Upper lobe of left lung (tissue), 4 donors: ENCODE data around the gene AJAP1.

Experiments used
- POLR2A ChIP-seq, 4 donors: fragments of 450-650 bp; IDR thresholded peaks; one replicate each; pipeline ENCODE4 v1.5.1; 2016 to 2017; ENCODE audit warnings: antibody characterized with exemption in 4 of 4, mild to moderate bottlenecking in 2 of 4
- POLR2AphosphoS5 ChIP-seq, 2 donors: sonication (generic); formaldehyde crosslinking; IDR thresholded peaks; one replicate each; pipeline ENCODE4 v1.5.1; 2017; ENCODE audit warnings: antibody characterized with exemption in 2 of 2
- TF ChIP-seq, protein P1 (sequence below), 6 experiments: fragments of 450-650 bp in 4 of 6; fragments of 200-600 bp in 2 of 6; sonication (generic) in 2 of 6; IDR thresholded peaks; one replicate each; pipeline ENCODE4 v1.5.1; 2016 to 2019; ENCODE audit warnings: antibody characterized with exemption in 6 of 6

DNA sequence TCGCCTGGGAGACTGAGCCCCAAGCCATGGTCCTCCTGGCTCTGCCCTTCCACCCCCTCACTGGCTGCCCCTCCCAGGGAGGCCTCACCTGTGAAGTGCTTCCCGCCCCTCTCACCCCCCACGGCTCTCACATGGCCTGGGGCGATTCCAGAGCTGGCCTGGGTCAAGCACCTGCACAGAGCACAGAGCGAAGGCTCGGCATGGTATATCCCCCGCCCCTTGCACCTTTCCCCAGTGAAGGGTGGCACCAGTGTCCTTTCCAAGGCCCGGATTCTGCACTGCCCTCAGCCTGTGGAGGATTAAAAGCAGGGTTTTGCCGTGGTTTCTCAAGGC is 1.1 kb upstream of the AJAP1 start:
- TF ChIP-seq, protein P1, sequence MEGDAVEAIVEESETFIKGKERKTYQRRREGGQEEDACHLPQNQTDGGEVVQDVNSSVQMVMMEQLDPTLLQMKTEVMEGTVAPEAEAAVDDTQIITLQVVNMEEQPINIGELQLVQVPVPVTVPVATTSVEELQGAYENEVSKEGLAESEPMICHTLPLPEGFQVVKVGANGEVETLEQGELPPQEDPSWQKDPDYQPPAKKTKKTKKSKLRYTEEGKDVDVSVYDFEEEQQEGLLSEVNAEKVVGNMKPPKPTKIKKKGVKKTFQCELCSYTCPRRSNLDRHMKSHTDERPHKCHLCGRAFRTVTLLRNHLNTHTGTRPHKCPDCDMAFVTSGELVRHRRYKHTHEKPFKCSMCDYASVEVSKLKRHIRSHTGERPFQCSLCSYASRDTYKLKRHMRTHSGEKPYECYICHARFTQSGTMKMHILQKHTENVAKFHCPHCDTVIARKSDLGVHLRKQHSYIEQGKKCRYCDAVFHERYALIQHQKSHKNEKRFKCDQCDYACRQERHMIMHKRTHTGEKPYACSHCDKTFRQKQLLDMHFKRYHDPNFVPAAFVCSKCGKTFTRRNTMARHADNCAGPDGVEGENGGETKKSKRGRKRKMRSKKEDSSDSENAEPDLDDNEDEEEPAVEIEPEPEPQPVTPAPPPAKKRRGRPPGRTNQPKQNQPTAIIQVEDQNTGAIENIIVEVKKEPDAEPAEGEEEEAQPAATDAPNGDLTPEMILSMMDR (IDR thresholded peaks at IDR 0.05), result no peak
- TF ChIP-seq POLR2AphosphoS5 (IDR thresholded peaks at IDR 0.05) (no peak), POLR2A (IDR thresholded peaks at IDR 0.05) (no peak)
